ENCODE measurements around the gene LAMP5.

DNA sequence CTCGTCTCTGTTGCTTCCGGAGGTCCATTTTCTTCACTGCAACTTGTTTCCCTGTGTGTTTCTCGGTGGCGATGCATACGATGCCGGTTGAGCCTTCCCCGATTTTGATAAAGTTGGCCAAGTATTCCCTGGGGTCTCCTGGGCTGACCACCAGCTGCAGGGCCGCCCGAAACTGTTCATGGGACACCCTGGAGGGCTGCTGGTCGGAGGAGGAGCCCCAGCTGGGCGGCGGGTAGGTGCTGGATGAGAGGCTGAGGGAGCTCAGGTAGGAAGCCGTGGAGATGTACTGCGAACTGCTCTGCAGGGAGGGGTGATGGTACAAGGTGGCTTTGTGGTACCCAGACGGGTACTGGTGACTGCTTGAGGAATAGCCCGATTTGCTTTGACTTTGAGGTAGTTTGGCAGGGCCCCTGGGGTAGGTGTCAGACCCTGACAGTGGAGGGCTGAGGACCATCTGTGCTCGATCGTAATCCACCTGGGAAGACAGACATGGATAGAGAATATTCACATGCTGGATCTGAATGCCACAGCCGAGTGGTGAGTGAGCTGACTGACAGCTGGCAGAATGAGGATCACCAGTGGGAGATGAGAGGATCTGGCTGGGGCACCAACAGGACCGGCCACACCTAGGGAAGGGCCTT lies 51.6 kb downstream of the LAMP5 start:
- TF ChIP-seq POLR2AphosphoS5 (IDR thresholded peaks at IDR 0.05; ENCODE audit: low read depth, low read length) (no peak), SIN3A (IDR thresholded peaks at IDR 0.05; ENCODE audit: borderline replicate concordance, insufficient read depth, low read length) (no peak), TAF1 (IDR thresholded peaks at IDR 0.05; ENCODE audit: borderline replicate concordance, insufficient read depth, low read length) (no peak), FOXP2 (optimal IDR thresholded peaks at IDR 0.05; ENCODE audit: borderline replicate concordance, extremely low read depth, extremely low read length, insufficient read depth) (no peak)
- TF ChIP-seq, protein P1, sequence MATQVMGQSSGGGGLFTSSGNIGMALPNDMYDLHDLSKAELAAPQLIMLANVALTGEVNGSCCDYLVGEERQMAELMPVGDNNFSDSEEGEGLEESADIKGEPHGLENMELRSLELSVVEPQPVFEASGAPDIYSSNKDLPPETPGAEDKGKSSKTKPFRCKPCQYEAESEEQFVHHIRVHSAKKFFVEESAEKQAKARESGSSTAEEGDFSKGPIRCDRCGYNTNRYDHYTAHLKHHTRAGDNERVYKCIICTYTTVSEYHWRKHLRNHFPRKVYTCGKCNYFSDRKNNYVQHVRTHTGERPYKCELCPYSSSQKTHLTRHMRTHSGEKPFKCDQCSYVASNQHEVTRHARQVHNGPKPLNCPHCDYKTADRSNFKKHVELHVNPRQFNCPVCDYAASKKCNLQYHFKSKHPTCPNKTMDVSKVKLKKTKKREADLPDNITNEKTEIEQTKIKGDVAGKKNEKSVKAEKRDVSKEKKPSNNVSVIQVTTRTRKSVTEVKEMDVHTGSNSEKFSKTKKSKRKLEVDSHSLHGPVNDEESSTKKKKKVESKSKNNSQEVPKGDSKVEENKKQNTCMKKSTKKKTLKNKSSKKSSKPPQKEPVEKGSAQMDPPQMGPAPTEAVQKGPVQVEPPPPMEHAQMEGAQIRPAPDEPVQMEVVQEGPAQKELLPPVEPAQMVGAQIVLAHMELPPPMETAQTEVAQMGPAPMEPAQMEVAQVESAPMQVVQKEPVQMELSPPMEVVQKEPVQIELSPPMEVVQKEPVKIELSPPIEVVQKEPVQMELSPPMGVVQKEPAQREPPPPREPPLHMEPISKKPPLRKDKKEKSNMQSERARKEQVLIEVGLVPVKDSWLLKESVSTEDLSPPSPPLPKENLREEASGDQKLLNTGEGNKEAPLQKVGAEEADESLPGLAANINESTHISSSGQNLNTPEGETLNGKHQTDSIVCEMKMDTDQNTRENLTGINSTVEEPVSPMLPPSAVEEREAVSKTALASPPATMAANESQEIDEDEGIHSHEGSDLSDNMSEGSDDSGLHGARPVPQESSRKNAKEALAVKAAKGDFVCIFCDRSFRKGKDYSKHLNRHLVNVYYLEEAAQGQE (IDR thresholded peaks at IDR 0.05; ENCODE audit: insufficient read depth in 1 of 2, low read depth in 2 of 2, low read length in 2 of 2): no peak

Measured in PFSK-1 (cell line).